Midbrain (tissue), 1 donor: ENCODE measurements around the gene IDUA.
"Not testable (repeated sequence)": the region's sequence is repeated elsewhere in the genome, so short reads cannot be mapped to it uniquely, and the experiment has no call there.

Source experiments
- DNase-seq: peaks from one replicate; lab custom pipeline; 2025; lab: John Stamatoyannopoulos, UW

IDUA gene

GRCh38 chr4:987624-988513 is 1.0 kb downstream of the IDUA start:
- DNase-seq, result no peak

- no peak for DNase-seq
These were observed 2.2 kb downstream of the IDUA start for GRCh38 chr4:988726-989721.

GRCh38 chr4:989722-990471 is 3.1 kb downstream of the IDUA start:
- DNase-seq, result no peak

GRCh38 chr4:990746-991367 is 4.0 kb downstream of the IDUA start:
- DNase-seq, result no peak

- no peak for DNase-seq
These were observed 4.8 kb downstream of the IDUA start for GRCh38 chr4:991451-992296.

- no peak for DNase-seq
These were observed 5.7 kb downstream of the IDUA start for GRCh38 chr4:992297-993110.

- DNase-seq, result no peak
These were observed 6.5 kb downstream of the IDUA start, which contains the start of gene SLC26A1 for GRCh38 chr4:993111-994029. SLC26A1 (minus strand) TSS chr4:993404; CDS start chr4:991703, 1,701 bp downstream.

- DNase-seq, result no peak
These were observed 8.6 kb downstream of the IDUA start for GRCh38 chr4:995311-996026.

GRCh38 chr4:996030-996996 is 9.5 kb downstream of the IDUA start:
- DNase-seq, result no peak

- no peak for DNase-seq
These were observed 10.1 kb downstream of the IDUA start for GRCh38 chr4:996997-997374.

GRCh38 chr4:997375-998071 is 10.7 kb downstream of the IDUA start:
- peak; percentile 48 for DNase-seq

- no peak for DNase-seq
These were observed 11.3 kb downstream of the IDUA start for GRCh38 chr4:998096-998691.

GRCh38 chr4:999240-999863 is 12.5 kb downstream of the IDUA start:
- DNase-seq, result not testable (repeated sequence)

GRCh38 chr4:999882-1000425 is 13.1 kb downstream of the IDUA start:
- DNase-seq, result no peak
